Mesendoderm (in vitro differentiated cells): Measurements from ENCODE around the gene ZG16.
"Not testable (repeated sequence)": the region's sequence is repeated elsewhere in the genome, so short reads cannot be mapped to it uniquely, and the experiment has no call there.

Experiments used
- DNase-seq: peaks from one replicate; pipeline ENCODE4 v3.0.0; 2013
- H2AK5ac ChIP-seq: 2 replicates; pipeline ENCODE4 v1.6.1; 2013; ENCODE audit warnings: low read length, inconsistent platforms
- H2BK120ac ChIP-seq: 2 replicates; pipeline ENCODE4 v1.6.1; 2013; ENCODE audit warnings: low read depth, mild to moderate bottlenecking, low read length, moderate library complexity, mixed read lengths
- H2BK15ac ChIP-seq: replicated peaks from 2 replicates; pipeline ENCODE4 v1.6.1; 2013; ENCODE audit warnings: low read depth, mild to moderate bottlenecking, moderate library complexity
- H2BK5ac ChIP-seq: 2 replicates; pipeline ENCODE4 v1.6.1; 2013; ENCODE audit warnings: low read length, inconsistent platforms
- H3K18ac ChIP-seq: 2 replicates; pipeline ENCODE4 v1.6.1; 2013; ENCODE audit warnings: mild to moderate bottlenecking, low read length, mixed read lengths
- H3K23ac ChIP-seq: one replicate; pipeline ENCODE4 v1.6.1; 2013; ENCODE audit warnings: low read length
- H3K27ac ChIP-seq: 2 replicates; pipeline ENCODE4 v1.5.1; 2013; ENCODE audit warnings: low read depth, mild to moderate bottlenecking, inconsistent platforms, low read length, moderate library complexity
- H3K27me3 ChIP-seq: 2 replicates; pipeline ENCODE4 v1.6.1; 2013; ENCODE audit warnings: low read length, control low read depth, mild to moderate bottlenecking, inconsistent platforms; ENCODE audit not compliant: insufficient read depth, poor library complexity
- H3K36me3 ChIP-seq: 2 replicates; pipeline ENCODE4 v1.6.1; 2013; ENCODE audit warnings: low read length, inconsistent platforms; ENCODE audit not compliant: control insufficient read depth, insufficient read depth
- H3K4ac ChIP-seq: one replicate; pipeline ENCODE4 v1.6.1; 2013; ENCODE audit warnings: low read depth, mild to moderate bottlenecking, low read length, moderate library complexity
- H3K4me1 ChIP-seq: 2 replicates; pipeline ENCODE4 v1.6.1; 2013; ENCODE audit warnings: low read depth, low read length, inconsistent platforms; ENCODE audit not compliant: control insufficient read depth
- H3K4me2 ChIP-seq: 2 replicates; pipeline ENCODE4 v1.6.1; 2013; ENCODE audit warnings: low read length
- H3K4me3 ChIP-seq: 2 replicates; pipeline ENCODE4 v1.5.1; 2013; ENCODE audit warnings: mild to moderate bottlenecking, low read length
- H3K56ac ChIP-seq: one replicate; pipeline ENCODE4 v1.6.1; 2013; ENCODE audit warnings: low read length
- H3K79me1 ChIP-seq: 2 replicates; pipeline ENCODE4 v1.6.1; 2013; ENCODE audit warnings: low read length, inconsistent platforms
- H3K79me2 ChIP-seq: 2 replicates; pipeline ENCODE4 v1.6.1; 2013; ENCODE audit warnings: mild to moderate bottlenecking, low read length; ENCODE audit not compliant: control insufficient read depth, insufficient read depth
- H3K9ac ChIP-seq: 2 replicates; pipeline ENCODE4 v1.6.1; 2013; ENCODE audit warnings: low read length, inconsistent platforms
- H4K5ac ChIP-seq: one replicate; pipeline ENCODE4 v1.6.1; 2013; ENCODE audit warnings: low read length
- H4K8ac ChIP-seq: one replicate; pipeline ENCODE4 v1.6.1; 2013; ENCODE audit warnings: low read depth, mild to moderate bottlenecking, control low read depth, low read length, moderate library complexity
- WGBS: extraction: QIAGEN DNeasy Blood & Tissue Kit; methylation state at CpG from one replicate; pipeline ENCODE4 v1.1.7; 2013; ENCODE audit warnings: low lambda C conversion rate, missing lambda C conversion rate; ENCODE audit not compliant: insufficient coverage; ENCODE audit errors: extremely low coverage; 5-methylcytosine and 5-hydroxymethylcytosine counted together

The ZG16 gene

GRCh38 chr16:29736112-29736511 is 41.9 kb upstream of the ZG16 start:
- Histone ChIP-seq H2BK5ac (no peak overlapping the region), H3K56ac (no peak overlapping the region), H2BK15ac (no peak overlapping the region), H3K27me3 (no peaks in the 10 kb centered on the region), H3K4me2 (no peak overlapping the region), H3K36me3 (peaks cover 1% of the 10 kb centered on the region), H2AK5ac (no peak overlapping the region), H4K8ac (no peak overlapping the region), H2BK120ac (no peak overlapping the region), H3K9ac (no peak overlapping the region), H3K4me1 (no peaks in the 10 kb centered on the region), H3K23ac (no peak overlapping the region), H3K79me2 (no peaks in the 10 kb centered on the region), H3K4ac (no peak overlapping the region), H3K4me3 (no peak overlapping the region), H4K5ac (no peak overlapping the region), H3K18ac (no peak overlapping the region), H3K27ac (no peak overlapping the region), H3K79me1 (peaks cover under 1% of the 10 kb centered on the region)
- DNase-seq, result no peak
- WGBS, result no CpG with 5 or more reads among the region's 5 CpGs

GRCh38 chr16:29736764-29737163 is 41.3 kb upstream of the ZG16 start:
- Histone ChIP-seq H2BK5ac (no peak overlapping the region), H3K56ac (no peak overlapping the region), H3K4me2 (no peak overlapping the region), H3K4ac (no peak overlapping the region), H3K4me1 (no peaks in the 10 kb centered on the region), H3K79me1 (no peaks in the 10 kb centered on the region), H3K27ac (no peak overlapping the region), H3K79me2 (no peaks in the 10 kb centered on the region), H2BK120ac (no peak overlapping the region), H3K36me3 (no peaks in the 10 kb centered on the region), H3K9ac (no peak overlapping the region), H3K4me3 (no peak overlapping the region), H2AK5ac (no peak overlapping the region), H4K5ac (no peak overlapping the region), H3K18ac (no peak overlapping the region), H4K8ac (no peak overlapping the region), H3K23ac (no peak overlapping the region), H2BK15ac (no peak overlapping the region), H3K27me3 (no peaks in the 10 kb centered on the region)
- no CpG with 5 or more reads among the region's 6 CpGs for WGBS
- no peak for DNase-seq

GRCh38 chr16:29737713-29738112 is 40.3 kb upstream of the ZG16 start:
- H3K27ac ChIP-seq, result no peak overlapping the region
- H4K8ac ChIP-seq, result no peak overlapping the region
- WGBS, result no CpG with 5 or more reads among the region's 5 CpGs

GRCh38 chr16:29738514-29738913 is 39.5 kb upstream of the ZG16 start:
- no peak overlapping the region for H4K8ac ChIP-seq
- no peak overlapping the region for H4K5ac ChIP-seq
- H3K4me2 ChIP-seq, result no peak overlapping the region
- H3K9ac ChIP-seq, result no peak overlapping the region
- H3K4me1 ChIP-seq, result no peaks in the 10 kb centered on the region
- no peak for DNase-seq
- H2BK120ac ChIP-seq, result no peak overlapping the region
- WGBS, result no CpG with 5 or more reads among the region's 2 CpGs
- no peaks in the 10 kb centered on the region for H3K79me1 ChIP-seq
- H3K79me2 ChIP-seq, result no peaks in the 10 kb centered on the region
- no peak overlapping the region for H3K56ac ChIP-seq
- no peaks in the 10 kb centered on the region for H3K27me3 ChIP-seq
- H3K4me3 ChIP-seq, result no peak overlapping the region
- H3K23ac ChIP-seq, result no peak overlapping the region
- H3K18ac ChIP-seq, result no peak overlapping the region
- no peak overlapping the region for H2BK5ac ChIP-seq
- H3K36me3 ChIP-seq, result no peaks in the 10 kb centered on the region
- H3K4ac ChIP-seq, result no peak overlapping the region
- H2AK5ac ChIP-seq, result no peak overlapping the region
- no peak overlapping the region for H2BK15ac ChIP-seq
- no peak overlapping the region for H3K27ac ChIP-seq

More at GRCh38 chr16:29737713-29738112, 40.3 kb upstream of the ZG16 start:
- no peaks in the 10 kb centered on the region for H3K4me1 ChIP-seq
- no peak overlapping the region for H3K9ac ChIP-seq
- H3K27me3 ChIP-seq, result no peaks in the 10 kb centered on the region
- no peaks in the 10 kb centered on the region for H3K36me3 ChIP-seq
- H3K79me1 ChIP-seq, result no peaks in the 10 kb centered on the region
- H3K4ac ChIP-seq, result no peak overlapping the region
- H3K4me3 ChIP-seq, result no peak overlapping the region
- H2BK5ac ChIP-seq, result no peak overlapping the region
- no peaks in the 10 kb centered on the region for H3K79me2 ChIP-seq
- H3K23ac ChIP-seq, result no peak overlapping the region
- H3K18ac ChIP-seq, result no peak overlapping the region
- no peak overlapping the region for H4K5ac ChIP-seq
- H2AK5ac ChIP-seq, result no peak overlapping the region
- no peak overlapping the region for H2BK15ac ChIP-seq
- H2BK120ac ChIP-seq, result no peak overlapping the region
- no peak for DNase-seq
- no peak overlapping the region for H3K56ac ChIP-seq
- no peak overlapping the region for H3K4me2 ChIP-seq

GRCh38 chr16:29739927-29740629 is 38.0 kb upstream of the ZG16 start:
- not testable (repeated sequence) for DNase-seq, H3K23ac ChIP-seq, H3K18ac ChIP-seq, H3K79me1 ChIP-seq, H3K27me3 ChIP-seq, H2BK15ac ChIP-seq, H3K9ac ChIP-seq, H4K8ac ChIP-seq, H3K4ac ChIP-seq, H2BK5ac ChIP-seq, H3K4me3 ChIP-seq, H3K4me1 ChIP-seq, H3K4me2 ChIP-seq, H4K5ac ChIP-seq, H3K27ac ChIP-seq, H3K36me3 ChIP-seq, H3K56ac ChIP-seq, H2AK5ac ChIP-seq, H3K79me2 ChIP-seq, H2BK120ac ChIP-seq
- 100% methylated on average over 1 of the region's 6 CpGs for WGBS

- H2AK5ac ChIP-seq, H3K23ac ChIP-seq, H3K4me1 ChIP-seq, H3K27me3 ChIP-seq, H4K5ac ChIP-seq, H3K4me3 ChIP-seq, H3K36me3 ChIP-seq, H2BK120ac ChIP-seq, H4K8ac ChIP-seq, H3K56ac ChIP-seq, H2BK15ac ChIP-seq, H3K4ac ChIP-seq, H3K9ac ChIP-seq, H3K4me2 ChIP-seq, H3K79me1 ChIP-seq, H3K27ac ChIP-seq, H2BK5ac ChIP-seq, H3K79me2 ChIP-seq, H3K18ac ChIP-seq, DNase-seq: not testable (repeated sequence)
- no CpG with 5 or more reads among the region's 11 CpGs for WGBS
Observed at GRCh38 chr16:29740630-29741015, 37.4 kb upstream of the ZG16 start.
